Endometrium (tissue), 2 donors: Measurements from ENCODE around the gene PROM1.

Experiments used
- FAIRE-seq: peaks from 2 replicates; lab custom pipeline; 2012; peaks lifted over from hg19 to GRCh38; lab: Jason Lieb, UNC
- donor health status: control.
- donor health status: control.

The PROM1 gene

DNA sequence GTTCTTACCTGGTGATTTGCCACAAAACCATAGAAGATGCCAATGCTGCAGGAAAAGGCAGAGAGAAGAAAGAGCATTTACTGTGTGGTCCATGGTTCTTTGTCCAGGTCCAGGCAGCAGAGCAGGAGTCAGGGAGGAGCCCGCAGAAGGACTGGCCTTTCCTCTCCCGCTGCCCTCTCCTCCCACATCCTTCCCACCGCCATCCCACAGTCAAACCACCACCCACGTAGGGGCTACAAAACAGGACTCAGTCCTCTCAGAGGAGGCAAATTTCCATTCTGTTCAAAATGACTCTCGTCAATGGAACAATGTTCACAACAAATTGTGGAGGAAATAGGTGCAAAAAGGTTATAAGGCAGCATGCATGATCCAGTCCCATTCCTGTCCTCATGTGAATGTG lies 58.6 kb downstream of the PROM1 start:
- FAIRE-seq: no peak

- no peak for FAIRE-seq
Observed at GRCh38 chr4:16023776-16024408, 59.9 kb downstream of the PROM1 start.

DNA sequence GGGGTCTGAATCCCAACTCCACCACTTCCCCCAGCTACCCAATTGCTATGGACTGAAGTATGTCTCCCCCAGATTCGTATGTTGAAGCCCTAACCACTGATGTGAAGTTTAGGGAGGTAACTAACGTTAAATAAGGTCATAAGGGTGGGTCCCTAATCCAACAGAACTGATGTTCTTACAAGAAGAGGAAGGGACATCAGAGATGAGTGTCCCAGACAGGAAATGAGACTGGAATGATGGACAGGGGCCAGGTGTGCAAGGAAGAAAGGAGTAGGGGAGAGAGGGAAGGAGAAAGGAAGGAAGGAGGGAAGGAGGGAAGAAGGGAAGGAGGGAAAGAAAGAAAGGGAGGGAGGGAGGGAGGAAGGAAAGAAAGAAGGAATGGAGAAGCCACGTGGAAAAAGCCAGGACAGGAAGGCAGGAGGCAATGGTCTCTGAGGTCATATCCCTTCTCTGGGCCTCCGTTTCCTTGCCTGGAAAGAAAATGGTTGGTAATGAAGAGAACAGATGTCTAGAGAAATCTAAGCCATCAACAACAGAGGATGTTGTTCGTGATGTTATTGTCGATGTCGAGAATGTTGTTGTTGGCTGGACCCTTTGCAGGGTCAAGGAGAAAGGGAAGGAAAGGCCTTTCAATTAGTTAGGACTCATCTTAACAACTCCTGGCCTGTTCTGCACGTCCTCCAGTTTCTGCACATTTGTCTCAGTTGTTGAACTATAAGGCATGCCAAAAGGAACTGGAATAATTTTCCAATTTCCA lies 61.8 kb downstream of the PROM1 start:
- FAIRE-seq: no peak

GRCh38 chr4:16019649-16020048 lies 64.2 kb downstream of the PROM1 start:
- no peak for FAIRE-seq

GRCh38 chr4:16018841-16019240 lies 65.0 kb downstream of the PROM1 start:
- no peak for FAIRE-seq

GRCh38 chr4:16018061-16018676 lies 65.7 kb downstream of the PROM1 start:
- FAIRE-seq: no peak

GRCh38 chr4:16016536-16016935 lies 67.3 kb downstream of the PROM1 start:
- no peak for FAIRE-seq

DNA sequence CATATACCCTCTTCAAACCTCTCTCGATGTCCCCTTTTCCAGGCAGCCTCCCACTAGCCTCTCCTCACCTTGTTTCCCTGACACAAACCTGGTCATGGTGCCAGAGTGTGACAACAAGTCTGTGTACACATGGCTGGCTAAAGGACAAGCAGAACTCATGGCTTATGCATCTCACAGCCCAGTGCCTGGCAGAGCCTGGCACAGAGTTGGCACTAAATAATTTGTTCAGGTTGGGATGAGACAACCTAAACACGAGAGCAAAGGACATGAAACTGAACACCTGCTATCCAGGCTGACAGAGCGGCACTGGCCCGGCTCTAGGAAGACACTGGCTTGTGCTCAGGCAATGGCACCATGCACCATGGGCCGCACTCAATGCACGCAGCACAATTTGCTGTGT lies 72.7 kb downstream of the PROM1 start:
- FAIRE-seq: no peak

DNA sequence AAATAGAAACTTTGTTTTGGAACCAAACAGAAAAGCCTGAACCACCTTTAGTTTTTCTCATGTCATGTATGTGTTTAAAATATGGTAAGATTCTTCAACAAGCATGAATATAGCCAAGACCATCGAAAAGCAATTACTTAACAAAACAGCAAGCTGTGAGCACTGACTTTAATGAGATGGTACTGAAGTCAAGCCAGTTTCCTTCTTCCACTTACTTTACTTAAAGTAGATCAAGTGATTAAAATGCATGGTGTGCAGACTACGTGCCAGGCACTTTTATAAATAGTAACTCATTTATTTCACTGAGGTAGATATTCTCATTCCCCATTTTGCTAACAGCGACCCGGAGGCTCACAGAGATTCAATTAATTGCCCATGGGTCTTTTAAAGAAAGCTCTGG lies 74.7 kb downstream of the PROM1 start:
- FAIRE-seq: no peak

DNA sequence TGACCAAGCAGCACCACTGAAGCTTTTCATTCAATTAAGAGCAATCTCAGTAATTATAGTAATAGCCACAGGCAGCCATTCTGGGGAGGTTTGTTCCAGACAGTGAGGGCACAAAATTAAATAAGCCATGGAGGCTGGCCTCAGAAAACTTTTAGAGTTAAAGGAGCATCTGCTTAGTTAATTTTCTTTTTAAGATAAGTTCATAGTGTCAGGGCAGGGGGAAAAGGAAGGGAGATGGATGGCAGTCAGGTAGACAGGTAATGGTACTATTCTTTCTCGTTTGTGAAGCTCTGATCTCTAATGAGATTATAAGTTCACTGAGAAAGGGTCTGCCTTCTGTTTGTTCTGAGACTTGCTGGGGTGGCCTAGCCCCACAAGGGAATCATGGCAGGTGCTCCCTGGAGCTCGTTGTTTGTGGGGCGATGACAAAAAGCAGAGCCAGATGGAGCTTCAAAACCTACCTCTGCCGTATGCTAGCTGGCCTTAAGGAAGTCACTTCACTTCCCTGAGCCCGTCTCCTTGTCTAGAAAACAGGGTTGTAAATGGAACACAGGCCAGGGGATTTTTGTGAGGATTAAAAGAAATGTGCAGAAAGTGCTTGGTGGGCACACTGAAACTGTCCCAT lies 76.2 kb downstream of the PROM1 start:
- FAIRE-seq: no peak

DNA sequence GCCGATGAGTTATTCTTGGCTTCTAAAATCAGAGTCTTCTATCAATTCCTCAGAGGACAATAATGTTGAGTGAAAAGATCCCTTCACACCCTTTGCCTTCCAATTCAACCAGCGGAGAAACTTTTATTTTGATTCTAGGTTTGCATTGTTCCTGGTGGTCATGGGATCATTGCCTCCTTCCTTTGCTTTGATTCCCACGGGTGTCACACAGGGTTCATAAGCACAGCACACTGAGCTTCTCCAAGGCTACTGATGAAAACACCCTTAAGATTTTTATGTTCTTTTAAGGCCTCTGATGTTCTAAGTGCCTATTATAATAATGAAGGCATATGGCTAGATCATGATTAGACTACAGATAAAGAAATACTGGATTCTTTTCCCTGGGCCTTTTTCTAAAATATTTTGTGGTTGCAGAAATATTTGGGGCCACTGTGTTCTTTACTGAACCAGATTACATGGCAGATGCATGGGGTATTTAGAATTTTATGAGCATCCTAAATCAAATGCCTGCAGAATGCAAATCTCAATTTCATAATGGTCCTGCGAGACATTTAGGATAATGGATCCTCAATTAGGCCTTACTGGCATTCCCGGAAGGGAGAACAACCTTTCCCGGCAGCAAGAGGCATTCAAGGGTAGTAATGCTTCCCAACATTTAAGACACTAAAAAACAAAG lies 76.9 kb downstream of the PROM1 start:
- FAIRE-seq: peak; percentile 86

DNA sequence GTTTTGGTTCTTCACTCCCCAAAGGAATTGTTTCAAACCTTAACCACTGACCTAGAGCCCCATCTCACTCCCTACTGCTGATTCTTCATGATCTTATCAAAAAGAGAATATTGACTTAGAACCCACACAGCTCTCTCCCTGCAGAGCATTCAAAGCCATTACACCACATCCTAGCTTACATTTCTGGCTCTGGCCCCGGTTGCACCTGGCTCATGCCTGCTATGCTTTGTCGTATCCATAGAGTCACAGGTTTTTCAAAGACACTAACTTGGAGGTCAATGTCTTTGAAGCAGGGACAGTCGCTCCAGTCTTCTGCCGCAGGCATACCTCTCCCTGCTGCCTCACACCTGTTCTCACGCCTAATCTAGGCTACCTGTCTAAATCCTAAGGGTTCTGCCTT lies 78.1 kb downstream of the PROM1 start:
- no peak for FAIRE-seq

- FAIRE-seq: peak; percentile 92
Observed at GRCh38 chr4:16001484-16001858, 82.4 kb downstream of the PROM1 start.

DNA sequence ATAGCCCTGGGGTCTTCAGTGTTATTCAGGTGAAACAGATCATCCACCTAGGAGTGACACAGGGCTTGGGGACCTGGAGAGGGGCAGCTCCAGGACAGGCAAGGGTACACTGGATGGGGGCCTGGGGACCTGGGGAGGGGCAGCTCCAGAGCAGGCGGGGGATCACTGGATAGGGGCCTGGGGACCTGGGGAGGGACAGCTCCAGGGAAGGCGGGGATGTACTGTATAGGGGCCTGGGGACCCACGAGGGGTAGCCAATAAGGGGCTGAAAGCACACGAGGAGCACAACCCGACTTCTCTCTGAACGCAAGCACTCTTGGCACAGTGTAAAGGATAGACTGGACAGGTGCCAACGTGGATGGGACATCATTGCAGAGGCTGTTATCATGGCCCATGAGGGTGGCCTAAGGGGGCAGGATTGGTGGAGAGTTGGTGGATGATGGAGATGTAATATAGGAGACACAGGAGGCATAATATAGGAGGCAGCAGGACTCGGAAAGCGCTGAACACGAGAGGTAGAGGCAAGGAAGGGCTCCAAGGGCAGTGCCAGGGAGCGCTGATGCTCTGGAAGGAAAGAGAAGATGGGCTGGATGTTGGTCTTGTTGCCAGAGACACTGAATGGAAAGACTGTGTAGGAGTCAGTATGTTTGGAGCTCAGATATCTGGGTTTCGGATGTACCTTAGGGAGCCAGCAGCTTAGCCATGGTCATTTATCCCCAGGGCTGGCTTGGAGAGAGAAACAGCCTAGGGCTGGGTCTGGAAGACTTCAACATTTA lies 82.9 kb downstream of the PROM1 start:
- no peak for FAIRE-seq

GRCh38 chr4:15996773-15997172 lies 87.0 kb downstream of the PROM1 start:
- FAIRE-seq: no peak

DNA sequence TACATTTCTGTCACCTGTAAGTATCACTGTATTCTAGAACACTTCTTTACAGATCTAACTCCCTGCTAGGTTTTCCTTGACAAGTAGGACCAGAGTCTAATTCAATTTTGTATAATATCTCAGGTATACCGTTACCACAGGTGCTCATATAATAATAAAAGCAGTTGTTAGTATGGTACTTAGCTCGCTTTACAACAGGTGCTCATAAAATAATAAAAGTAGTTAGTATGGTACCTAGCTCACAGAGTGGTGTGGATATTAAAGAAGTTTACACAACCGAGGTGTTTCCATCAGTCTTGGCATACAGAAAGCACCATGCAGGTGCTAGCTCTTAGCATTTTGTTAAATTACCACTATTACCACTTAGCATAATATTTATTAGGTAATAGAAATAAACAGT lies 88.0 kb downstream of the PROM1 start:
- no peak for FAIRE-seq

- no peak for FAIRE-seq
Observed at GRCh38 chr4:15992167-15992485, 91.7 kb downstream of the PROM1 start.

- FAIRE-seq: no peak
Observed at GRCh38 chr4:15990570-15991285, 93.1 kb downstream of the PROM1 start.

DNA sequence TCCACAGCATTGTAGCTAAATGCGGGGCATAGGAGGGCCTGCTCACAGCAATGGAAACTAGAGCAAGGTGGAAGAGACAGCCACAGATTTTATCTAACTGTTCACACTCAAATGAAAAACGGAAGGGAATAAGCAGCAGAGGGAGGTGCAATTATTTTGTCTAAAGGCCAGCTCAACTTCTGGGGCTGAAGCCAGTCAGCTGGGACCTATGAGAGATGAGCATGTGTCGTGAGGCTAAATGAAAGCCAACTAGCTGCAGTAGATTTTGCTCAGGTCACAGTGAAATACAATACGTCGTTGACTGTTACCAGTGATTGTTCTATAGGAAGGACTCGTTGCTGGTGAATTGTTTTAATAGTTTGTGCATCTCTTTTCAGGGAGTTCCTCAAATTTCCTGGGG lies 94.4 kb downstream of the PROM1 start:
- no peak for FAIRE-seq

DNA sequence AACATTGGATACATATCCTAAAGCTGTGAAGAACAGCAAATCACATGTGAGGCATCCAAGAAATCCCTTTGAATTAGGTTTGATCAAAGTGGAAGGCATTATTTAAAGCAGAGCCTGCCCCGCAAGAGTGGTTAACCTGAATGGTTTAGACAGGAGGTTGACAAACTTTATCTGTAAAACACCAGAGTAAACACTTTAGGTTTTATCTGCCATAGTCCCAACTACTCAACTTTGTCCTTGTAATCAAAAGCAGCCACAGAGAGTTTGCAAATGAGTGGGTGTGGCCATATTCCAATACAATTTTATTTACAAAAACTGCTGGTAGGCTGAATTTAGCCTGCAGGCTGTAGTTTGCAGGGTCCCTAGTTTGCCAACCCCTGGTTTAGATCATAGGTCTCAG lies 95.6 kb downstream of the PROM1 start:
- FAIRE-seq: no peak

DNA sequence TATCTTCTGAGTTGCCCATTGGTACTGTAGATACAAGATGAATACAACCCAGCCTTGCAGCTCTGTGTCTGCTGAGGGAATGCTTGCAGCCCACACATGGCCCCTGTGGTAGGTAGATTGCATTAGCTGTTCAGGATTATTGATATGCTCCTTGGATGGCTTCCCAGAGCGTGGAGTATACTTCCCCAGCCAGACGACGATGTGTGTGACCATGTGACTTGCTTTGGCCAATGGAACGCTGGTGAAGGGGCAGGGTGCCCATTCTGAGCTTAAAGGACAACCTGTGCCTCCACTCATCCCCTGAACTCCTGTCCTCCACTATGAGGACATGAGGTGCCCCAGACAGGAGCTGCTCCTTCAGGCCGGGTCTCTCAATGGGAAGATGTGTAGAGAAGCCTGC lies 96.9 kb downstream of the PROM1 start:
- no peak for FAIRE-seq
